GM23338 (cell line): ENCODE measurements around the gene GSTM5. TPM values are rescaled to one million over a fixed set of nuclear protein-coding genes. Genes with fewer than 3 reads are reported as not detected.

Experiments used
- ATAC-seq: fragments of 200-7000 bp; cut with Tn5 transposase; 3 replicates; pipeline ENCODE4 v1.9.1; 2020
- DNase-seq: peaks from one replicate; pipeline ENCODE4 v3.0.0-alpha.2; 2015; ENCODE audit warnings: low spot score
- H2AFZ ChIP-seq: fragments of 200-600 bp; sonication (generic); 2 replicates; pipeline ENCODE4 v1.8.0; 2016; ENCODE audit warnings: antibody characterized with exemption, mild to moderate bottlenecking, moderate library complexity
- H3F3A ChIP-seq: fragments of 200-600 bp; sonication (generic); replicated peaks from 2 replicates; pipeline ENCODE4 v1.8.0; 2017; ENCODE audit warnings: antibody characterized with exemption, mixed run types, low read depth
- H3K27ac ChIP-seq: fragments of 200-600 bp; sonication (generic); 2 replicates; pipeline ENCODE4 v1.6.1; 2016; ENCODE audit warnings: low read depth
- H3K27me3 ChIP-seq: fragments of 200-600 bp; sonication (generic); 2 replicates; pipeline ENCODE4 v1.8.0; 2016; ENCODE audit warnings: mild to moderate bottlenecking, mixed run types, moderate library complexity; ENCODE audit not compliant: insufficient read depth
- H3K36me3 ChIP-seq: fragments of 200-600 bp; sonication (generic); 2 replicates; pipeline ENCODE4 v1.8.0; 2016; ENCODE audit warnings: mild to moderate bottlenecking; ENCODE audit not compliant: insufficient read depth
- H3K4me1 ChIP-seq: fragments of 200-600 bp; sonication (generic); 2 replicates; pipeline ENCODE4 v1.8.0; 2016; ENCODE audit warnings: mild to moderate bottlenecking, moderate library complexity; ENCODE audit not compliant: insufficient read depth
- H3K4me2 ChIP-seq: fragments of 200-600 bp; sonication (generic); 2 replicates; pipeline ENCODE4 v1.7.1; 2017; ENCODE audit warnings: mixed run types
- H3K4me3 ChIP-seq: fragments of 200-600 bp; sonication (generic); 2 replicates; pipeline ENCODE4 v1.6.1; 2016; ENCODE audit warnings: mixed run types
- H3K79me2 ChIP-seq: fragments of 200-600 bp; sonication (generic); replicated peaks from 2 replicates; pipeline ENCODE4 v1.8.0; 2017; ENCODE audit warnings: mild to moderate bottlenecking; ENCODE audit not compliant: insufficient read depth
- H3K9me2 ChIP-seq: fragments of 200-600 bp; sonication (generic); 2 replicates; pipeline ENCODE4 v1.8.0; 2017; ENCODE audit not compliant: insufficient read depth
- H4K20me1 ChIP-seq: fragments of 200-600 bp; sonication (generic); replicated peaks from 2 replicates; pipeline ENCODE4 v1.8.0; 2017; ENCODE audit warnings: mild to moderate bottlenecking; ENCODE audit not compliant: insufficient read depth
- H3K27ac Mint-ChIP-seq: 2 replicates; pipeline ENCODE4 v1.8.0; 2020; ENCODE audit warnings: inconsistent platforms, mild to moderate bottlenecking, moderate library complexity, mixed read lengths
- H3K27me3 Mint-ChIP-seq: 3 replicates; pipeline ENCODE4 v1.8.0; 2022; ENCODE audit warnings: low read depth, mild to moderate bottlenecking, moderate library complexity, mixed read lengths, inconsistent platforms; ENCODE audit not compliant: insufficient read depth, poor library complexity
- H3K36me3 Mint-ChIP-seq: 3 replicates; pipeline ENCODE4 v1.8.0; 2021; ENCODE audit warnings: low read depth, mild to moderate bottlenecking, inconsistent platforms, moderate library complexity, mixed read lengths
- H3K4me1 Mint-ChIP-seq: 3 replicates; pipeline ENCODE4 v1.8.0; 2020; ENCODE audit warnings: mild to moderate bottlenecking, inconsistent platforms, mixed read lengths
- H3K4me3 Mint-ChIP-seq: 3 replicates; pipeline ENCODE4 v1.8.0; 2021; ENCODE audit warnings: moderate library complexity, mild to moderate bottlenecking, inconsistent platforms, mixed read lengths
- H3K9me3 Mint-ChIP-seq: 3 replicates; pipeline ENCODE4 v1.8.0; 2020; ENCODE audit warnings: moderate library complexity, mild to moderate bottlenecking, inconsistent platforms, mixed read lengths
- EZH2phosphoT487 ChIP-seq: fragments of 200-600 bp; sonication (generic); IDR thresholded peaks from one replicate; pipeline ENCODE4 v1.8.1; 2018; ENCODE audit warnings: antibody characterized with exemption; ENCODE audit not compliant: unreplicated experiment
- NANOG ChIP-seq: IDR thresholded peaks from 2 replicates; pipeline ENCODE4 v1.6.1; 2016; ENCODE audit warnings: antibody characterized with exemption, borderline replicate concordance
- POLR2AphosphoS5 ChIP-seq: IDR thresholded peaks from 2 replicates; pipeline ENCODE4 v1.6.1; 2016; ENCODE audit warnings: antibody characterized with exemption, low read depth
- ZNF114 ChIP-seq: fragments of 250-450 bp; sonication (Bioruptor Pico); IDR thresholded peaks from 2 replicates; pipeline ENCODE4 v1.5.0; 2020; ENCODE audit warnings: mild to moderate bottlenecking, moderate library complexity
- ZNF331 ChIP-seq: fragments of 250-450 bp; sonication (Bioruptor Pico); IDR thresholded peaks from 2 replicates; pipeline ENCODE4 v1.5.0; 2020; ENCODE audit warnings: low read depth, mild to moderate bottlenecking, moderate library complexity
- polyA plus RNA-seq: library from polyadenylated mRNA; unstranded; fragments of >200 nt; fragmentation: Nextera tagmentation; extraction: Ambion mirVana; gene quantifications from 2 replicates; pipeline ENCODE4 v1.2.1, GENCODE V29; 2016
- total RNA-seq: library from RNA; depleted of rRNA; stranded (reverse); fragments of >200 nt; shearing (Covaris generic); gene quantifications from 2 replicates; pipeline ENCODE4 v1.2.3, GENCODE V29; 2014
- TF ChIP-seq, protein P1 (sequence below): fragments of 250-450 bp; sonication (Bioruptor Pico); IDR thresholded peaks from 2 replicates; pipeline ENCODE4 v1.5.0; 2020; ENCODE audit warnings: mild to moderate bottlenecking, moderate library complexity

The GSTM5 gene
- total and polyA plus RNA-seq, 2 experiments from 2014 or later = 2.5 to 5.0 TPM

DNA sequence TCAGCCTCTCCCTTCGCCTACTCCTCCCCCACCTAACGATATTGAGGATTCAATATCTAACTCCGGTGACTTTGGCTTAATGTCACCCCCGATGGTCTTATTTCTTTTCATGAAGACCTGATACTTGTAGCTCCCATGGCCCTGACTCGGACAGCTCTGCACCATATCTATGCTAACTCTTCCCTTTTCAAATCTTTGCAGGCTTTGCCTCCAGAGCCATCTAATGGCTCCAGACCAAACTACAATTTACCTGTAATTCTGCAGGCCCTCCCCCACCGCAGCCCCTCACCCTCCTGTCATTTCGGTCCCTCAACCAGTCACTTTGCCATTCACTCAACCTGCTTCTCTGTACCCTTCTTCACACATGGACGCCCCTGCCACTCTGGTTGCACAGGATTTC, 7.9 kb upstream of the GSTM5 start (continued):
- TF ChIP-seq, protein P1, sequence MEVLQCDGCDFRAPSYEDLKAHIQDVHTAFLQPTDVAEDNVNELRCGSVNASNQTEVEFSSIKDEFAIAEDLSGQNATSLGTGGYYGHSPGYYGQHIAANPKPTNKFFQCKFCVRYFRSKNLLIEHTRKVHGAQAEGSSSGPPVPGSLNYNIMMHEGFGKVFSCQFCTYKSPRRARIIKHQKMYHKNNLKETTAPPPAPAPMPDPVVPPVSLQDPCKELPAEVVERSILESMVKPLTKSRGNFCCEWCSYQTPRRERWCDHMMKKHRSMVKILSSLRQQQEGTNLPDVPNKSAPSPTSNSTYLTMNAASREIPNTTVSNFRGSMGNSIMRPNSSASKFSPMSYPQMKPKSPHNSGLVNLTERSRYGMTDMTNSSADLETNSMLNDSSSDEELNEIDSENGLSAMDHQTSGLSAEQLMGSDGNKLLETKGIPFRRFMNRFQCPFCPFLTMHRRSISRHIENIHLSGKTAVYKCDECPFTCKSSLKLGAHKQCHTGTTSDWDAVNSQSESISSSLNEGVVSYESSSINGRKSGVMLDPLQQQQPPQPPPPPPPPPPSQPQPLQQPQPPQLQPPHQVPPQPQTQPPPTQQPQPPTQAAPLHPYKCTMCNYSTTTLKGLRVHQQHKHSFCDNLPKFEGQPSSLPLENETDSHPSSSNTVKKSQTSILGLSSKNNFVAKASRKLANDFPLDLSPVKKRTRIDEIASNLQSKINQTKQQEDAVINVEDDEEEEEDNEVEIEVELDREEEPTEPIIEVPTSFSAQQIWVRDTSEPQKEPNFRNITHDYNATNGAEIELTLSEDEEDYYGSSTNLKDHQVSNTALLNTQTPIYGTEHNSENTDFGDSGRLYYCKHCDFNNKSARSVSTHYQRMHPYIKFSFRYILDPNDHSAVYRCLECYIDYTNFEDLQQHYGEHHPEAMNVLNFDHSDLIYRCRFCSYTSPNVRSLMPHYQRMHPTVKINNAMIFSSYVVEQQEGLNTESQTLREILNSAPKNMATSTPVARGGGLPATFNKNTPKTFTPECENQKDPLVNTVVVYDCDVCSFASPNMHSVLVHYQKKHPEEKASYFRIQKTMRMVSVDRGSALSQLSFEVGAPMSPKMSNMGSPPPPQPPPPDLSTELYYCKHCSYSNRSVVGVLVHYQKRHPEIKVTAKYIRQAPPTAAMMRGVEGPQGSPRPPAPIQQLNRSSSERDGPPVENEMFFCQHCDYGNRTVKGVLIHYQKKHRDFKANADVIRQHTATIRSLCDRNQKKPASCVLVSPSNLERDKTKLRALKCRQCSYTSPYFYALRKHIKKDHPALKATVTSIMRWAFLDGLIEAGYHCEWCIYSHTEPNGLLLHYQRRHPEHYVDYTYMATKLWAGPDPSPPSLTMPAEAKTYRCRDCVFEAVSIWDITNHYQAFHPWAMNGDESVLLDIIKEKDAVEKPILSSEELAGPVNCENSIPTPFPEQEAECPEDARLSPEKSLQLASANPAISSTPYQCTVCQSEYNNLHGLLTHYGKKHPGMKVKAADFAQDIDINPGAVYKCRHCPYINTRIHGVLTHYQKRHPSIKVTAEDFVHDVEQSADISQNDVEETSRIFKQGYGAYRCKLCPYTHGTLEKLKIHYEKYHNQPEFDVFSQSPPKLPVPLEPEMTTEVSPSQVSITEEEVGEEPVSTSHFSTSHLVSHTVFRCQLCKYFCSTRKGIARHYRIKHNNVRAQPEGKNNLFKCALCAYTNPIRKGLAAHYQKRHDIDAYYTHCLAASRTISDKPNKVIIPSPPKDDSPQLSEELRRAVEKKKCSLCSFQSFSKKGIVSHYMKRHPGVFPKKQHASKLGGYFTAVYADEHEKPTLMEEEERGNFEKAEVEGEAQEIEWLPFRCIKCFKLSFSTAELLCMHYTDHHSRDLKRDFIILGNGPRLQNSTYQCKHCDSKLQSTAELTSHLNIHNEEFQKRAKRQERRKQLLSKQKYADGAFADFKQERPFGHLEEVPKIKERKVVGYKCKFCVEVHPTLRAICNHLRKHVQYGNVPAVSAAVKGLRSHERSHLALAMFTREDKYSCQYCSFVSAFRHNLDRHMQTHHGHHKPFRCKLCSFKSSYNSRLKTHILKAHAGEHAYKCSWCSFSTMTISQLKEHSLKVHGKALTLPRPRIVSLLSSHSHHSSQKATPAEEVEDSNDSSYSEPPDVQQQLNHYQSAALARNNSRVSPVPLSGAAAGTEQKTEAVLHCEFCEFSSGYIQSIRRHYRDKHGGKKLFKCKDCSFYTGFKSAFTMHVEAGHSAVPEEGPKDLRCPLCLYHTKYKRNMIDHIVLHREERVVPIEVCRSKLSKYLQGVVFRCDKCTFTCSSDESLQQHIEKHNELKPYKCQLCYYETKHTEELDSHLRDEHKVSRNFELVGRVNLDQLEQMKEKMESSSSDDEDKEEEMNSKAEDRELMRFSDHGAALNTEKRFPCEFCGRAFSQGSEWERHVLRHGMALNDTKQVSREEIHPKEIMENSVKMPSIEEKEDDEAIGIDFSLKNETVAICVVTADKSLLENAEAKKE = no peak
- TF ChIP-seq ZNF331 (CRISPR knock-in tag) = no peak

DNA sequence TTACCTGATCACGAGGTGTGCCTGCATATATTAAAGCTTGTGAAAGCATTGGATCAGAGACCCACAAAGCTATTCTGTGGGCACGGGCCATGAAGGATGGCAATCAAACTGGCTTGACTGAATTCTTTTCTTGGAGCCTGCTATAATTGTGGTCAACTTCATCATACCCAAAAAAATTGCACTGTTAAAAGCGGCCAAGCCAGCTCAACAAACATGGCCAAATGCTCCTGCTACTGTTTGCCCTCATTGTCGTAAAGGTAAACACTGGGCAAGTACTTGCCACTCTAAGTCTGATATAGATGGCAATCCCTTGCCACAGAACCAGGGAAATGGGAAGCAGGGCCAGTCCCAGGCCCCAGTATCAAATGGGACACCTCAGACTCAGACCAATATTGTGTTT, 6.6 kb upstream of the GSTM5 start:
- no peaks in the 10 kb centered on the region for H3F3A ChIP-seq
- ATAC-seq (no peak), DNase-seq (no peak)
- Mint-ChIP-seq H3K4me1 (peaks cover 2% of the 10 kb centered on the region; the same call in 1 of the 3 replicates), H3K36me3 (peaks cover 10% of the 10 kb centered on the region; the same call in 2 of the 3 replicates), H3K27me3 (peaks cover 7% of the 10 kb centered on the region), H3K27ac (no peak overlapping the region), H3K4me3 (no peak overlapping the region), H3K9me3 (peaks cover 28% of the 10 kb centered on the region)
- H3K4me1 ChIP-seq = no peaks in the 10 kb centered on the region
- H3K27me3 ChIP-seq = no peaks in the 10 kb centered on the region
- no peak overlapping the region for H3K27ac ChIP-seq
- no peak overlapping the region for H3K4me2 ChIP-seq
- no peak overlapping the region for H2AFZ ChIP-seq
- no peaks in the 10 kb centered on the region for H3K79me2 ChIP-seq
- no peak overlapping the region for H3K4me3 ChIP-seq
- no peaks in the 10 kb centered on the region for H4K20me1 ChIP-seq
- no peaks in the 10 kb centered on the region for H3K9me2 ChIP-seq
- no peaks in the 10 kb centered on the region; the same call in 1 of the 2 replicates for H3K36me3 ChIP-seq
- TF ChIP-seq, protein P1 = no peak
- no peak for TF ChIP-seq ZNF331 (CRISPR knock-in tag)
- TF ChIP-seq POLR2AphosphoS5 = no peak
- no peak for TF ChIP-seq EZH2phosphoT487
- TF ChIP-seq ZNF114 (CRISPR knock-in tag) = no peak
- TF ChIP-seq NANOG = no peak
